HUES48 (cell line): Measurements from ENCODE around the gene PCNX2.

ENCODE experiments used
- H3K27ac ChIP-seq: one replicate; pipeline ENCODE4 v1.7.0; 2013; ENCODE audit warnings: low read depth, low read length, inconsistent platforms
- H3K27me3 ChIP-seq: 2 replicates; pipeline ENCODE4 v1.6.1; 2013; ENCODE audit warnings: mild to moderate bottlenecking, low read length; ENCODE audit not compliant: control insufficient read depth, insufficient read depth
- H3K36me3 ChIP-seq: 2 replicates; pipeline ENCODE4 v1.6.1; 2013; ENCODE audit warnings: low read length; ENCODE audit not compliant: control insufficient read depth, insufficient read depth
- H3K4me1 ChIP-seq: 2 replicates; pipeline ENCODE4 v1.6.1; 2013; ENCODE audit warnings: mild to moderate bottlenecking, low read length; ENCODE audit not compliant: control insufficient read depth, insufficient read depth
- H3K4me3 ChIP-seq: 2 replicates; pipeline ENCODE4 v1.5.1; 2013; ENCODE audit warnings: mild to moderate bottlenecking, low read depth, low read length
- H3K9ac ChIP-seq: 2 replicates; pipeline ENCODE4 v1.6.1; 2013; ENCODE audit warnings: mild to moderate bottlenecking, low read depth, low read length, moderate library complexity
- H3K9me3 ChIP-seq: 2 replicates; pipeline ENCODE4 v1.6.1; 2013; ENCODE audit warnings: low read length; ENCODE audit not compliant: control insufficient read depth, insufficient read depth

PCNX2 gene

GRCh38 chr1:232978091-232978634 is 317.4 kb downstream of the PCNX2 start:
- no peak overlapping the region for H3K9ac ChIP-seq
- no peak overlapping the region for H3K4me3 ChIP-seq

GRCh38 chr1:232974971-232975370 is 320.6 kb downstream of the PCNX2 start:
- no peaks in the 10 kb centered on the region for H3K4me1 ChIP-seq
- peaks cover 2% of the 10 kb centered on the region; the same call in 1 of the 2 replicates for H3K9me3 ChIP-seq
- no peak overlapping the region for H3K4me3 ChIP-seq
- H3K9ac ChIP-seq = no peak overlapping the region
- peaks cover 84% of the 10 kb centered on the region for H3K36me3 ChIP-seq
- H3K27me3 ChIP-seq = no peaks in the 10 kb centered on the region
- no peak overlapping the region for H3K27ac ChIP-seq

More at GRCh38 chr1:232978091-232978634, 317.4 kb downstream of the PCNX2 start:
- peaks cover 4% of the 10 kb centered on the region; the same call in 1 of the 2 replicates for H3K4me1 ChIP-seq
- peaks cover 57% of the 10 kb centered on the region for H3K36me3 ChIP-seq
- H3K27me3 ChIP-seq = no peaks in the 10 kb centered on the region
- no peak overlapping the region for H3K27ac ChIP-seq
- peaks cover 2% of the 10 kb centered on the region; the same call in 1 of the 2 replicates for H3K9me3 ChIP-seq

GRCh38 chr1:232973652-232974611 is 321.6 kb downstream of the PCNX2 start:
- peaks cover 2% of the 10 kb centered on the region; the same call in 1 of the 2 replicates for H3K9me3 ChIP-seq
- no peak overlapping the region for H3K4me3 ChIP-seq
- H3K27ac ChIP-seq = no peak overlapping the region
- H3K4me1 ChIP-seq = no peaks in the 10 kb centered on the region
- peaks cover 92% of the 10 kb centered on the region for H3K36me3 ChIP-seq
- no peaks in the 10 kb centered on the region for H3K27me3 ChIP-seq
- H3K9ac ChIP-seq = no peak overlapping the region

- Histone ChIP-seq H3K36me3 (peaks cover 80% of the 10 kb centered on the region), H3K9ac (no peak overlapping the region), H3K27me3 (no peaks in the 10 kb centered on the region)
Measured at GRCh38 chr1:232970508-232970907, 325.0 kb downstream of the PCNX2 start.

GRCh38 chr1:232969799-232970198 is 325.7 kb downstream of the PCNX2 start:
- Histone ChIP-seq H3K9ac (no peak overlapping the region), H3K9me3 (peaks cover 2% of the 10 kb centered on the region; the same call in 1 of the 2 replicates), H3K4me3 (no peak overlapping the region), H3K4me1 (0 out of 2 replicates have a peak, but pooled peaks cover 2% of the 10 kb centered on the region), H3K27ac (no peak overlapping the region), H3K27me3 (no peaks in the 10 kb centered on the region), H3K36me3 (peaks cover 85% of the 10 kb centered on the region)

More at GRCh38 chr1:232970508-232970907, 325.0 kb downstream of the PCNX2 start:
- H3K4me3 ChIP-seq = no peak overlapping the region
- peaks cover 2% of the 10 kb centered on the region; the same call in 1 of the 2 replicates for H3K9me3 ChIP-seq
- no peak overlapping the region for H3K27ac ChIP-seq
- 0 out of 2 replicates have a peak, but pooled peaks cover 2% of the 10 kb centered on the region for H3K4me1 ChIP-seq

GRCh38 chr1:232968965-232969364 is 326.6 kb downstream of the PCNX2 start:
- no peak overlapping the region for H3K27ac ChIP-seq
- H3K36me3 ChIP-seq = peaks cover 86% of the 10 kb centered on the region
- no peaks in the 10 kb centered on the region for H3K27me3 ChIP-seq
- H3K4me1 ChIP-seq = 0 out of 2 replicates have a peak, but pooled peaks cover 2% of the 10 kb centered on the region
- no peak overlapping the region for H3K4me3 ChIP-seq
- peaks cover 2% of the 10 kb centered on the region; the same call in 1 of the 2 replicates for H3K9me3 ChIP-seq
- H3K9ac ChIP-seq = no peak overlapping the region

GRCh38 chr1:232968391-232968790 is 327.1 kb downstream of the PCNX2 start:
- H3K27ac ChIP-seq = no peak overlapping the region
- peaks cover 83% of the 10 kb centered on the region for H3K36me3 ChIP-seq
- peaks cover 3% of the 10 kb centered on the region; the same call in 1 of the 2 replicates for H3K4me1 ChIP-seq
- H3K4me3 ChIP-seq = no peak overlapping the region
- H3K27me3 ChIP-seq = no peaks in the 10 kb centered on the region
- no peaks in the 10 kb centered on the region for H3K9me3 ChIP-seq
- H3K9ac ChIP-seq = no peak overlapping the region

- Histone ChIP-seq H3K4me3 (no peak overlapping the region), H3K9me3 (no peaks in the 10 kb centered on the region), H3K9ac (no peak overlapping the region), H3K27ac (no peak overlapping the region), H3K27me3 (no peaks in the 10 kb centered on the region), H3K4me1 (peaks cover 11% of the 10 kb centered on the region; the same call in 1 of the 2 replicates), H3K36me3 (peaks cover 81% of the 10 kb centered on the region)
Measured at GRCh38 chr1:232966663-232967062, 328.9 kb downstream of the PCNX2 start.

GRCh38 chr1:232965912-232966217 is 329.7 kb downstream of the PCNX2 start:
- H3K27ac ChIP-seq = no peak overlapping the region
- H3K4me1 ChIP-seq = peaks cover 11% of the 10 kb centered on the region; the same call in 1 of the 2 replicates
- H3K9ac ChIP-seq = no peak overlapping the region
- H3K9me3 ChIP-seq = no peaks in the 10 kb centered on the region
- no peaks in the 10 kb centered on the region for H3K27me3 ChIP-seq
- H3K4me3 ChIP-seq = no peak overlapping the region
- peaks cover 78% of the 10 kb centered on the region for H3K36me3 ChIP-seq

GRCh38 chr1:232965124-232965911 is 330.2 kb downstream of the PCNX2 start:
- H3K36me3 ChIP-seq = peaks cover 76% of the 10 kb centered on the region
- no peak overlapping the region for H3K4me3 ChIP-seq
- H3K4me1 ChIP-seq = peaks cover 11% of the 10 kb centered on the region; the same call in 1 of the 2 replicates

More at GRCh38 chr1:232965124-232965911, 330.2 kb downstream of the PCNX2 start:
- Histone ChIP-seq H3K9me3 (no peaks in the 10 kb centered on the region), H3K27ac (no peak overlapping the region), H3K27me3 (no peaks in the 10 kb centered on the region), H3K9ac (no peak overlapping the region)
